GM12892 (cell line): ENCODE data around the gene TLR4.

Source experiments
- DNase-seq: peaks from one replicate; pipeline ENCODE4 v3.0.0; 2011; ENCODE audit not compliant: insufficient read length
- FAIRE-seq: peaks from 2 replicates; lab custom pipeline; 2011; peaks lifted over from hg19 to GRCh38; lab: Jason Lieb, UNC
- POLR2A ChIP-seq: IDR thresholded peaks from 2 replicates; pipeline ENCODE4 v1.6.1; 2011; ENCODE audit warnings: low read depth, low read length, control low read depth
- POLR2AphosphoS5 ChIP-seq: IDR thresholded peaks from 2 replicates; pipeline ENCODE4 v1.6.1; 2011; ENCODE audit warnings: low read depth, low read length, control low read depth
- TAF1 ChIP-seq: IDR thresholded peaks from 2 replicates; pipeline ENCODE4 v1.6.1; 2011; ENCODE audit warnings: low read depth, mild to moderate bottlenecking, control low read depth, low read length, borderline replicate concordance

Gene TLR4

DNA sequence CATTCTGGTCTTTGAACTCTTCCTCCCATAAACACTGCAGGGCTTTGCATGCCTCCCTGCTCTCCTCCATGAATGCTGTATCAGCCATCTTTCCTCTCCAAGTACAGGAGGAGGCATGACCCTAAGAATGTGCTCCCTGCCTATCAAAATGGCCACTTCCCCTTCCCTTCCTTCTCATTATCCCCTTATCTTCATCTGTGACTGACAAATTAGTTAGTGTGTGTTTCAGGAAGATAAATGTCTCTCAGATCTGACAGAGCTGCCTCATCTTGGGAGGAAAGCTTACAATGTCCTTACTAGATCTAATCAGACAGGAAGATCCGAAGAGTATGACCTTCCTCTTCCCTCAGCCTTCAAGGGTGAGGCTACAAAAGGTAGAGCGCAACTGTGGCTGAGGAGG lies 46.2 kb downstream of the TLR4 start:
- DNase-seq (no peak), FAIRE-seq (no peak)
- TF ChIP-seq TAF1: no peak
- no peak for TF ChIP-seq POLR2A
- TF ChIP-seq POLR2AphosphoS5: no peak

DNA sequence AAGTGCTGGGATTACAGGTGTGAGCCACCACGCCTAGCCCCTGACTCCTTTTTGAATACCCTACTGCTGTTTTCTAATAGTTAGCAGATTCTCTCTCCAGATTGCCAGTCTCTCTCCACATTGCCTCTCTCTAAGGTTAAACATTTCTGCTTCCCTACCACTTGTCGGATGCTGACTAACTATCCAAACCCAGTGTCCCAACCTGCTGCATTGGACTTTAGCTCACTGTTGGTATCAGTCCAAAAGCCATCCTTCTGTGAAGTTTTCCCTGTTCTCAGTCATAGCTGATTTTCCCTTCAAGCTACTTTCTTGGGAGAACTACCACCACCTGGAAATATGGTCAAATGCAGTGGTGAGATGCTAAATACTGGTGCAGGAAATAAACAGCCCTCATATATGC lies 48.7 kb downstream of the TLR4 start:
- no peak for FAIRE-seq
- TF ChIP-seq TAF1 (no peak), POLR2AphosphoS5 (no peak), POLR2A (no peak)
- DNase-seq: no peak

DNA sequence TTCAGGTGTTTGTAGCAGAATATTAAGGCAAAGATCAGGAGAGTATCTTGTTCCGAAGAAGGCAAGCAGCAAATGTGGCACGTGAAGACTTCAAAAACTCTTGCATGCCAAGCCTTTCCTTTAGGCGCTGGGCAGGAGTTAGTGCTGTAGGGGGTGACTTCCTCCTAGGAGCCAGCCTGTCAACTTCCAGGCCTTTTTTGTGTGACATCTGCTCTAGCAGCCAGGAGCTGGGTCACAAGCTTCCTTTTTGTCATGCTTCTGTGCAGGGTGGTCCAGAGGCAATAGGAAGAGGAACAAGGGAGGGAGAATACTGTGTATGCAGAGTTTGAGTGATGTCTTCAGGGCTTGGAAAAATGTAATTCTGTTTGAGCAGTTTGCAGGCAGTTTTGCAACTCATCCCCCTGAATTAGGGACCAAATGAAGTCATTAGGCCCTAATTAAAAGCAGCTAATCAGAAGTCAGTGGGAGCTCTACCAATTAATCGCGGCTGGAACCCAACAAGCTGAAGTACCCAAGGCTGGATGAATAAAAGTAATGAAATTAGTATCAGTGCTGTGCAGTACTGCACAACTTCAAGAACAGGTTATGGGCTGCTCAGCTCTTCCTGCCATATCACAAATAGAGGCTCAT lies 53.5 kb downstream of the TLR4 start:
- no peak for DNase-seq
- no peak for FAIRE-seq
- TF ChIP-seq TAF1: no peak
- TF ChIP-seq POLR2AphosphoS5: no peak
- TF ChIP-seq POLR2A: no peak

DNA sequence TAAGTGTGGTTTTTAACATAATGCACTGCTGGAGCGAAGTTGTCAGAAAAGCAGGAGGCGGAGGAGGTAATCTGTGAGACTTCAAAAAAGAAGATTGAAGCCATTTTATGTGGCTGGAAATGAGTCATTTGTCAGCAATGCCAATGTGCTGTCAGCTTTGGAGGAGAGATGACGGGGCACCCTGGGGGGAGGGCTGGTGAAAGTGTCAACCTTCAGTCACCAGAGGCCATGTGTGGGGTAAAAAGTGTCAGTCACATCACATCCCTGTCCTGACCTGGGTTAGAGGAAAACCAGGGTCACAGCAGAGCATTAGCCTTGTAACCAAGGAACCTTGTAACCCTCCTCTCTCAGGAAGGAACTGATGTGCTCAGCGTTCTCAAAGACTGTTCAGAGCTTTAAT lies 59.1 kb downstream of the TLR4 start:
- FAIRE-seq: no peak
- TF ChIP-seq TAF1 (no peak), POLR2AphosphoS5 (no peak), POLR2A (no peak)
- no peak for DNase-seq

DNA sequence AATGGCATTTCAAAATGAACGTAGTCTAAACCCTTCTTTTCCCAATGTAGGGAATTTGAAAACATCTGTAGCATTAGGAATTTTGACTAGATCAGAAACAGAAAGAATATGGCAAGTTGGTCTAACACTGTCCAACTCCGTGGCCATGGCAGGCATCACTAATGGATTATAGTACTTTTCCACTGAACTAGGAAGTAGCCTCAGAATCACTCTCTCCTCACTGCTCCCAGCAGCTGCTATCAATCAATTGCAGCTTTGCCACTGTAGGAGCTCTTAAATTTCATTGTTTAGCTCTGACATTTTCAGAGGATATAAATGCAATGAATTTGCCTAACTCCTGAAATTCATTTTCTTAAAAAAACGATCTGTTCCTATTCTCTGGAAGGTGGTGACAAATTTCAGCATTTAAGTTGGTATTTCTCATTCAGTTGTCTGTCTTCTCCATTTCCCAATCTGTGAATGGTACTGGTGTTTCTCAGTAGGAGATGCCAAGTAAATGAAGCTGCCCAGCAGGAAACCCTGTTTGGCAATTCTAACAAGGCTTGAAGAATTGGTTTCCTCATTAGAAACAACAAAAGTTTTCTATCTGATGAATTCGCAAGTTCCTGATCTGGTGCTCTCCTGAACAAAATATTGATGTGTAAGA lies 64.7 kb downstream of the TLR4 start:
- DNase-seq: no peak
- no peak for TF ChIP-seq TAF1
- no peak for TF ChIP-seq POLR2AphosphoS5
- TF ChIP-seq POLR2A: no peak
- FAIRE-seq: no peak

DNA sequence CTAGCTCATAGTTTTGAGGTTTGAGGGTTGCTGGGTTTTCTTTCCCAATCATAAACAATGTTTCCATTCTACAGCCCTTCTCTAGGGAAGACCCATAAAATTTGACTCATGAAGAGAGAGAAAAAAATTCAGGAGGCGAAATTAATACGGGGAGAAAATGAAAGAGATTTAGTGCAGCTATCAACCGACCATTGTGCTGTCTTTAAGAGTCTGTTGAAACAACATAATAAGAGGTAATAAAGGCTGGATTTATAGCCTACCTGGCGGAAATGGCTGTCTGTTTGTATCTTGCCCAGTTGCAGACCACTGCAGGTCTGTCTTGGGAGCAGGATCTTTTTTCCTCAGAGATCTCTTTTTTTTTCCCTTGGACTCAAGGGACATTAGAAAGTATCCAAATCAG lies 66.9 kb downstream of the TLR4 start:
- no peak for DNase-seq
- no peak for FAIRE-seq
- TF ChIP-seq POLR2A: no peak

DNA sequence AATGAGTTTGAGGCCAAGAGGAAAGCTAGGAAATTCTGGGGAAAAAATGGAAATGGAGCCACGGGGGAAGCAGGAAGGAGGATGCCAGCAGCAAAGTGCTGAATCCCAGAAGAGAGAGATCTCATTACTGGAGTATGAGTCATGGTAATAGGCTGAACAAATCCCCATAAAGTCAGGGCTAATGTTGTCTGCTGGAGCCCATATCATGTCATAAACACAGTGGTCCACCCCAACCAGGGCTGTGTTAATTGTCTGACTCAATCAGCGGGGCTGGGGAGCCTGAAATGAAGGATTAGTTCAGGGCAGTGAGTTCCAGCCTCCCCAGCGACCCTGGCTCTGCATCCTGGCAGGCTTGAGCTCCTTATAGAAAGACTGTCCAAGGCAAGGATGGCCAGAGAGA lies 68.8 kb downstream of the TLR4 start:
- no peak for FAIRE-seq

More for the DNA sequence above, 68.8 kb downstream of the TLR4 start:
- DNase-seq: no peak
- TF ChIP-seq POLR2A (no peak), TAF1 (no peak), POLR2AphosphoS5 (no peak)
